ENCODE data around the gene EGFL7. TPM values are rescaled to one million over a fixed set of nuclear protein-coding genes. Genes with fewer than 3 reads are reported as not detected.

EGFL7 gene
- total RNA-seq, 1 donor from 2014 or later, result 16.5 TPM

DNA sequence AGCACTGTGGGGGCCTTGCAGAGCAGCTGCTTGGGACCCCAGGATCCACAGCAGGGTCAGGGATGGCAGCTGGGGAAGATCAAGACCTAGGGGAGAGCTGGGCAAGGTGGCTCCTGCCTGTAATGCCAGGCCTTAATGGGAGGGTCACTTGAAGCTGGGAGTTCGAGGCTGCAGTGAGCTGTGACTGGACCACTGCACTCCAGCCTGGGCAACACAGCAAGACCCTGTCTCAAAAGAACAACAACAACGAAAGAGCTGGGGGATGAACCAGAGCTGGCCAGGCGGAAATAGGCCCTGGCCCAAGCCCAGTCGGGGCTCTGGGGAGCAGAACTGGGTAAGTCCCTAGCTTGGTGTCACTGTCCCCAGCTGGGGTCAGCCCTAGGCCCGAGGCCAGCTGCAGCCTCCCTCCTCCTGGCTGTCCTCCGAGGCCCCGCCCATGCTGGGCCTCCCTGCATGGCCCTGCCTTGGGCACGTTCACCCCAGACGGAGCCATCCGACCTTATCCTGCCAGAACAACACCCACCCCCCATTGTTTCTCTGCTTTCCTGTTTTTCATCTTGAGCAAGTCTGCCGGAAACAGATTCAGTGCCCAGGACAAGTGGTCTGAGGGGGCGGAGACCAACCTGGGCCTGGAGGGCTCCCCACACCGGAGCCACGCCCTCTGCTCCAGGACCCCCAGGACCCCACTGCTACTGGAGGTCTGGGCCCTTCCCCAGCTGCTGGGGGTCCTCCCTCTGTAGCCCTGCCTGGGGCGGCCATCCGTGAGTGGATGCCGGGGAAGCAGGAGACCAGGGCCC lies 51.6 kb downstream of the EGFL7 start:
- H3K4me2 ChIP-seq, result no peak overlapping the region

DNA sequence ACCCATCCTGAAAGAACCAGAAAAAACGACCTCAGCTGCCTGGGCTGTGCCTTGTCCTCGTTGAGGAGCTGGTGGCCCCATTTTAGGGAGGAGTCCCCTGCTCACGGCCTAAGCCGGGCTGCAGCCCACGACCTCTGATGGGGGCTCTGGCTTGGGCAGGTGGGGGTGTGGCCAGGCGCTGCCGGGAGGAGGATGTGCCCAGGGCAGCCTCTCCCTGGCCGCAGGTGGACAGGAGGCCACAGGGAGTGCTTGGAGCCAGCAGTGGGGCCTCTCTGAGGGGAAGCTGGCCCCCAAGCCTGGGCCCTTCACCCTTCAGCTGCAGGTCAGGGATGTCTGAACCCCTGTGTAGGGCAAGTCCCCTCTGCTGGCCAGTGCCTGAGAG lies 52.2 kb downstream of the EGFL7 start:
- Histone ChIP-seq H3K9me3 (ENCODE audit: low read depth) (no peaks in the 10 kb centered on the region), H3K9ac (no peak overlapping the region), H3K79me2 (ENCODE audit: low read depth) (peaks cover 23% of the 10 kb centered on the region), H3K4me3 (no peak overlapping the region), H4K20me1 (ENCODE audit: low read depth) (peaks cover 50% of the 10 kb centered on the region), H2AFZ (replicated peaks) (no peak overlapping the region), H3K36me3 (no peaks in the 10 kb centered on the region), H3K27me3 (peaks cover 22% of the 10 kb centered on the region), H3K4me1 (peaks cover 10% of the 10 kb centered on the region), H3K27ac (no peak overlapping the region), H3K4me2 (no peak overlapping the region), H3F3A (ENCODE audit: low read depth) (peaks cover 9% of the 10 kb centered on the region)
- DNase-seq (ENCODE audit: low spot score), result no peak
- Mint-ChIP-seq H3K27me3 (ENCODE audit: insufficient read depth, low read depth) (peaks cover under 1% of the 10 kb centered on the region), H3K4me3 (peak overlapping the region; percentile 85), H3K36me3 (peaks cover 7% of the 10 kb centered on the region), H3K4me1 (peaks cover 18% of the 10 kb centered on the region), H3K27ac (no peak overlapping the region), H3K9me3 (no peaks in the 10 kb centered on the region)
- TF ChIP-seq EZH2 (IDR thresholded peaks at IDR 0.05), result no peak
- TF ChIP-seq, protein P1, sequence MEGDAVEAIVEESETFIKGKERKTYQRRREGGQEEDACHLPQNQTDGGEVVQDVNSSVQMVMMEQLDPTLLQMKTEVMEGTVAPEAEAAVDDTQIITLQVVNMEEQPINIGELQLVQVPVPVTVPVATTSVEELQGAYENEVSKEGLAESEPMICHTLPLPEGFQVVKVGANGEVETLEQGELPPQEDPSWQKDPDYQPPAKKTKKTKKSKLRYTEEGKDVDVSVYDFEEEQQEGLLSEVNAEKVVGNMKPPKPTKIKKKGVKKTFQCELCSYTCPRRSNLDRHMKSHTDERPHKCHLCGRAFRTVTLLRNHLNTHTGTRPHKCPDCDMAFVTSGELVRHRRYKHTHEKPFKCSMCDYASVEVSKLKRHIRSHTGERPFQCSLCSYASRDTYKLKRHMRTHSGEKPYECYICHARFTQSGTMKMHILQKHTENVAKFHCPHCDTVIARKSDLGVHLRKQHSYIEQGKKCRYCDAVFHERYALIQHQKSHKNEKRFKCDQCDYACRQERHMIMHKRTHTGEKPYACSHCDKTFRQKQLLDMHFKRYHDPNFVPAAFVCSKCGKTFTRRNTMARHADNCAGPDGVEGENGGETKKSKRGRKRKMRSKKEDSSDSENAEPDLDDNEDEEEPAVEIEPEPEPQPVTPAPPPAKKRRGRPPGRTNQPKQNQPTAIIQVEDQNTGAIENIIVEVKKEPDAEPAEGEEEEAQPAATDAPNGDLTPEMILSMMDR (IDR thresholded peaks at IDR 0.05), result no peak

More for the DNA sequence above, 51.6 kb downstream of the EGFL7 start:
- Mint-ChIP-seq H3K9me3 (no peaks in the 10 kb centered on the region), H3K27me3 (ENCODE audit: insufficient read depth, low read depth) (no peaks in the 10 kb centered on the region), H3K27ac (no peak overlapping the region), H3K36me3 (peaks cover 7% of the 10 kb centered on the region), H3K4me3 (peak overlapping the region; percentile 85), H3K4me1 (peaks cover 17% of the 10 kb centered on the region)
- Histone ChIP-seq H2AFZ (replicated peaks) (no peak overlapping the region), H3K27me3 (peaks cover 25% of the 10 kb centered on the region), H3K4me3 (no peak overlapping the region), H3K9ac (no peak overlapping the region), H3K9me3 (ENCODE audit: low read depth) (no peaks in the 10 kb centered on the region), H3K79me2 (ENCODE audit: low read depth) (peaks cover 23% of the 10 kb centered on the region), H3K4me1 (peaks cover 9% of the 10 kb centered on the region), H3F3A (ENCODE audit: low read depth) (peaks cover 9% of the 10 kb centered on the region), H4K20me1 (ENCODE audit: low read depth) (peaks cover 44% of the 10 kb centered on the region), H3K36me3 (no peaks in the 10 kb centered on the region), H3K27ac (no peak overlapping the region)
- TF ChIP-seq EZH2phosphoT487 (IDR thresholded peaks at IDR 0.05) (no peak), EZH2 (IDR thresholded peaks at IDR 0.05) (no peak)
- TF ChIP-seq, protein P1 (IDR thresholded peaks at IDR 0.05), result no peak
- no peak for DNase-seq (ENCODE audit: low spot score)

DNA sequence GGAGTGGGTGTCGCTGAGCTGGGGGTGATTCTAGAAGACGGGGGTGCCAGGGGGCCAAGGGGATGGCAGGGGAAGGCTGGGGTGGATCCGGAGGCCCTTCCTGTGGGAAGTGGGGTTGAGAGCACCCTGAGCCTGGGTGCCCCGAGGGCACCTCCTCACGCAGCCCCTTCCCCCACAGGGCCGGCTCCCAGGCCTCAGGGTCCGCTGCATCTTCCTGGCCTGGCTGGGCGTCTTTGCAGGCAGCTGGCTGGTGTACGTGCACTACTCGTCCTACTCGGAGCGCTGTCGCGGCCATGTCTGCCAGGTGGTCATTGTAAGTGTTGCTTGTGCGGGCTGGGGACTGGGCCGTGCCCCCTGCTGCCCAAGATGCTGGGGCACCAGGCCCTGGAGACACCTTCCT lies 54.7 kb downstream of the EGFL7 start:
- no peak for DNase-seq (ENCODE audit: low spot score)
- Mint-ChIP-seq H3K4me1 (peaks cover 33% of the 10 kb centered on the region), H3K4me3 (peak overlapping the region; percentile 33), H3K27me3 (ENCODE audit: insufficient read depth, low read depth) (peaks cover 8% of the 10 kb centered on the region), H3K9me3 (no peaks in the 10 kb centered on the region), H3K36me3 (peaks cover 8% of the 10 kb centered on the region), H3K27ac (no peak overlapping the region)
- Histone ChIP-seq H3K4me1 (peaks cover 20% of the 10 kb centered on the region), H3K79me2 (ENCODE audit: low read depth) (peaks cover 23% of the 10 kb centered on the region), H2AFZ (replicated peaks) (no peak overlapping the region), H3K4me2 (no peak overlapping the region), H3F3A (ENCODE audit: low read depth) (peaks cover 28% of the 10 kb centered on the region), H3K27ac (no peak overlapping the region), H3K4me3 (no peak overlapping the region), H3K9me3 (ENCODE audit: low read depth) (no peaks in the 10 kb centered on the region), H4K20me1 (ENCODE audit: low read depth) (peaks cover 75% of the 10 kb centered on the region), H3K27me3 (no peaks in the 10 kb centered on the region), H3K9ac (no peak overlapping the region), H3K36me3 (no peaks in the 10 kb centered on the region)
- TF ChIP-seq EZH2phosphoT487 (IDR thresholded peaks at IDR 0.05) (no peak), EZH2 (IDR thresholded peaks at IDR 0.05) (no peak)
- TF ChIP-seq, protein P1 (IDR thresholded peaks at IDR 0.05), result no peak
